GM12878 (cell line): ENCODE data around the gene COX6B1. TPM values are rescaled to one million over a fixed set of nuclear protein-coding genes. Genes with fewer than 3 reads are reported as not detected.

Experiments used
- ATAC-seq: fragments of 200-7000 bp; cut with Tn5 transposase; 3 replicates; pipeline ENCODE4 v1.9.1; 2020; ENCODE audit warnings: mild to moderate bottlenecking, moderate library complexity
- BruUV-seq: library from RNA; stranded (reverse); fragments of 400-500 nt; replicated peaks from 2 replicates; lab custom pipeline; 2021; lab: Mats Ljungman, UMichigan
- CTCF ChIA-PET: fragments of 300-600 bp; sonication (Branson Sonifier 250); formaldehyde crosslinking; extraction: SDS; loops from one replicate; lab custom pipeline; 2021; ENCODE audit warnings: inconsistent platforms; lab: Yijun Ruan, JAX
- POLR2A ChIA-PET: fragments of 350-600 bp; formaldehyde crosslinking; extraction: SDS; loops from one replicate; lab custom pipeline; 2021; ENCODE audit warnings: inconsistent platforms; lab: Charles Lee
- RAD21 ChIA-PET: fragments of 300-600 bp; sonication (Branson Sonifier 250); formaldehyde crosslinking; loops from one replicate; lab custom pipeline; 2023; ENCODE audit warnings: antibody characterized with exemption; ENCODE audit not compliant: unreplicated experiment; lab: Charles Lee
- SMC1A ChIA-PET: fragments of 300-600 bp; sonication (Branson Sonifier 250); formaldehyde crosslinking; loops from one replicate; lab custom pipeline; 2023; ENCODE audit not compliant: unreplicated experiment, uncharacterized antibody; lab: Charles Lee
- DNase-seq: peaks from one replicate; pipeline ENCODE4 v3.0.0-alpha.2; 2011; ENCODE audit warnings: low read depth, low spot score
- FAIRE-seq: peaks from 3 replicates; lab custom pipeline; 2011; peaks lifted over from hg19 to GRCh38; lab: Jason Lieb, UNC
- H2AFZ ChIP-seq: 2 replicates; pipeline ENCODE4 v1.6.0; 2011; ENCODE audit warnings: low read depth, low read length, control low read depth; ENCODE audit not compliant: control insufficient read depth
- H3K27ac ChIP-seq: 2 replicates; pipeline ENCODE4 v1.5.1; 2011; ENCODE audit warnings: control low read depth; ENCODE audit not compliant: control insufficient read depth, insufficient read depth
- H3K27me3 ChIP-seq, 2 experiments: replicated peaks in 1 of 2; 2 replicates each; pipeline versions ENCODE4 v1.6.0 to v1.6.1; 2011; ENCODE audit warnings: low read length in 1 of 2; ENCODE audit not compliant: control insufficient read depth in 2 of 2, insufficient read depth in 2 of 2
- H3K36me3 ChIP-seq, 2 experiments: 2 replicates each; pipeline ENCODE4 v1.5.1; 2011; ENCODE audit warnings: low read length in 1 of 2; ENCODE audit not compliant: control insufficient read depth in 2 of 2, insufficient read depth in 2 of 2
- H3K4me1 ChIP-seq: 2 replicates; pipeline ENCODE4 v1.6.1; 2011; ENCODE audit warnings: mild to moderate bottlenecking, low read length, moderate library complexity, mixed read lengths; ENCODE audit not compliant: control insufficient read depth, insufficient read depth
- H3K4me2 ChIP-seq: 2 replicates; pipeline ENCODE4 v1.6.0; 2011; ENCODE audit warnings: control low read depth; ENCODE audit not compliant: control insufficient read depth, insufficient read depth
- H3K4me3 ChIP-seq: fragments of 200-600 bp; sonication (generic); 2 replicates; pipeline ENCODE4 v1.5.1; 2016
- H3K79me2 ChIP-seq: 2 replicates; pipeline ENCODE4 v1.6.0; 2011; ENCODE audit warnings: low read length; ENCODE audit not compliant: control insufficient read depth, insufficient read depth
- H3K9ac ChIP-seq: 2 replicates; pipeline ENCODE4 v1.8.0; 2011; ENCODE audit warnings: low read length, control low read depth, mixed read lengths; ENCODE audit not compliant: control insufficient read depth, insufficient read depth
- H3K9me3 ChIP-seq: replicated peaks from 3 replicates; pipeline ENCODE4 v1.5.1; 2011; ENCODE audit warnings: mild to moderate bottlenecking, low read length; ENCODE audit not compliant: control insufficient read depth, insufficient read depth
- H4K20me1 ChIP-seq: 2 replicates; pipeline ENCODE4 v1.6.0; 2011; ENCODE audit not compliant: control insufficient read depth, insufficient read depth
- BMI1 ChIP-seq: fragments of 450-650 bp; IDR thresholded peaks from 2 replicates; pipeline ENCODE4 v1.6.1; 2016; ENCODE audit warnings: mild to moderate bottlenecking, moderate library complexity, borderline replicate concordance
- BRCA1 ChIP-seq: IDR thresholded peaks from 2 replicates; pipeline ENCODE4 v1.6.1; 2011; ENCODE audit warnings: low read depth, low read length, improper control_type of control experiment
- IKZF2 ChIP-seq, 2 experiments: fragments of 450-650 bp; IDR thresholded peaks; 2 replicates each; pipeline ENCODE4 v1.6.1; 2017; ENCODE audit warnings: mild to moderate bottlenecking in 2 of 2, moderate library complexity in 2 of 2
- MTA3 ChIP-seq: IDR thresholded peaks from 2 replicates; pipeline ENCODE4 v1.6.1; 2012; ENCODE audit warnings: low read length, inconsistent platforms, borderline replicate concordance
- SIN3A ChIP-seq: IDR thresholded peaks from 2 replicates; pipeline ENCODE4 v1.6.1; 2012; ENCODE audit warnings: low read depth, low read length, improper control_type of control experiment
- SUZ12 ChIP-seq: fragments of 200-600 bp; sonication (generic); IDR thresholded peaks from one replicate; pipeline ENCODE4 v1.6.1; 2018; ENCODE audit warnings: antibody characterized with exemption, mild to moderate bottlenecking; ENCODE audit not compliant: unreplicated experiment
- TARDBP ChIP-seq: IDR thresholded peaks from 2 replicates; pipeline ENCODE4 v1.6.1; 2016; ENCODE audit warnings: borderline replicate concordance
- WGBS: methylation state at CpG from one replicate; pipeline ENCODE4 v1.1.6; 2016; ENCODE audit warnings: low lambda C conversion rate; ENCODE audit not compliant: insufficient replicate concordance, insufficient coverage; ENCODE audit errors: missing lambda C conversion rate; 5-methylcytosine and 5-hydroxymethylcytosine counted together
- in situ Hi-C: fragments of 300-500 bp; cut with MboI; formaldehyde crosslinking; loops from 9 replicates; pipeline ENCODE4 v1.14.3; 2018; ENCODE audit warnings: mixed read lengths
- intact Hi-C: fragments of 100-400 bp; cut with micrococcal nuclease; formaldehyde crosslinking; loops from one replicate; pipeline ENCODE4 v1.14.2; 2022; ENCODE audit not compliant: unreplicated experiment
- polyA plus RNA-seq, 11 experiments: library from polyadenylated mRNA; depleted of rRNA in 4 of 11; unstranded in 6 of 11; stranded (reverse) in 5 of 11; fragments of >200 nt; fragmentation: Nextera tagmentation in 4 of 11; fragmentation: Illumina TruSeq in 1 of 11; extraction: Ambion mirVana in 4 of 11; extraction: Trizol in 1 of 11; gene quantifications; 1 replicate in 1 of 11; 2 replicates in 10 of 11; pipeline versions ENCODE4 v1.2.1 to v1.2.3, GENCODE V29; 2011 to 2016; ENCODE audit warnings: inconsistent platforms in 2 of 11, missing spikeins in 2 of 11, low read depth in 1 of 11
- total RNA-seq, 4 experiments: library from RNA; depleted of rRNA in 3 of 4; stranded (reverse); fragments of >200 nt in 3 of 4; fragmentation: Illumina TruSeq in 1 of 4; extraction: Trizol in 1 of 4; gene quantifications; 2 replicates each; pipeline versions ENCODE4 v1.2.1 to v1.2.3, GENCODE V29; 2013 to 2021
- TF ChIP-seq, protein P1 (sequence below): fragments of 450-650 bp; formaldehyde crosslinking; IDR thresholded peaks from 2 replicates; pipeline ENCODE4 v1.4.0; 2022; ENCODE audit warnings: mild to moderate bottlenecking, moderate library complexity
- TF ChIP-seq, protein P2 (sequence below): IDR thresholded peaks from 2 replicates; pipeline ENCODE4 v1.6.1; 2011; ENCODE audit warnings: mild to moderate bottlenecking, low read depth, low read length, moderate library complexity; ENCODE audit not compliant: insufficient replicate concordance
- TF ChIP-seq, protein P3 (sequence below): fragments of 450-650 bp; IDR thresholded peaks from 2 replicates; pipeline ENCODE4 v1.6.1; 2017; ENCODE audit warnings: low read depth, mild to moderate bottlenecking, moderate library complexity

The COX6B1 gene
- total and polyA plus RNA-seq, 10 of the 15 experiments (the other 5 are each of a cell fraction or from before 2014, with no cell fraction given): 500 to 1,700 (median 862) TPM

DNA sequence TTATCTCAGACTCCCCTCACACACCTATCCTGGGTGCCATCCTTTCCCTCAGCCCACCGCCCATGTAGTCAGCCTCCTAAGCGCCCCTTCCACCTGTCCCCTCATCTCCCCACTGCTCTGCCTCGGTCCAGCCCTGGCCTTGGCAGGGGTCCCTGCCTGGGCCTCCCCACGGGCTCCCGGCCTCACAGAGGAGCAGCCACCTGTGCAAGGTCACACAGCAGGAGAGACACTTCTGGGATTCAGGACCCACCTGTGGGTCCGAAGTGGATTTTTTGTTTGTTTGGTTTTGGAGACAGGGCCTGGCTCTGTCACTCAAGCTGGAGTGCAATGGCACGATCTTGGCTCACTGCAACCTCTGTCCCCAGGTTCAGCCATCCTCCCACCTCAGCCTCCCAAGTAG, 17.5 kb downstream of the COX6B1 start:
- RAD21 ChIA-PET: no interaction called here
- Histone ChIP-seq H3K9ac (no peak overlapping the region), H3K27me3 (no peaks in the 10 kb centered on the region), H4K20me1 (no peaks in the 10 kb centered on the region), H3K9me3 (no peaks in the 10 kb centered on the region), H3K27ac (no peak overlapping the region), H3K4me2 (no peak overlapping the region), H3K79me2 (no peaks in the 10 kb centered on the region), H2AFZ (no peak overlapping the region), H3K36me3 (peaks cover 0 to 4% of the 10 kb centered on the region in 2 experiments; a peak in 2 of 4 replicates), H3K4me1 (no peaks in the 10 kb centered on the region), H3K4me3 (no peak overlapping the region)
- DNase-seq: no peak
- SMC1A ChIA-PET: no interaction called here
- 96% methylated on average over 7 of the region's 7 CpGs for WGBS
- no TSS peak for BruUV-seq
- in situ Hi-C loops (no loop called here), intact Hi-C loops (no loop called here)
- CTCF ChIA-PET: no interaction called here
- FAIRE-seq: no peak
- POLR2A ChIA-PET: no interaction called here
- no peak for TF ChIP-seq SIN3A
- no peak for TF ChIP-seq MTA3
- no peak for TF ChIP-seq IKZF2 (IDR thresholded peaks at IDR 0.05)
- TF ChIP-seq SUZ12: no peak
- TF ChIP-seq BMI1: no peak
- TF ChIP-seq, protein P1, sequence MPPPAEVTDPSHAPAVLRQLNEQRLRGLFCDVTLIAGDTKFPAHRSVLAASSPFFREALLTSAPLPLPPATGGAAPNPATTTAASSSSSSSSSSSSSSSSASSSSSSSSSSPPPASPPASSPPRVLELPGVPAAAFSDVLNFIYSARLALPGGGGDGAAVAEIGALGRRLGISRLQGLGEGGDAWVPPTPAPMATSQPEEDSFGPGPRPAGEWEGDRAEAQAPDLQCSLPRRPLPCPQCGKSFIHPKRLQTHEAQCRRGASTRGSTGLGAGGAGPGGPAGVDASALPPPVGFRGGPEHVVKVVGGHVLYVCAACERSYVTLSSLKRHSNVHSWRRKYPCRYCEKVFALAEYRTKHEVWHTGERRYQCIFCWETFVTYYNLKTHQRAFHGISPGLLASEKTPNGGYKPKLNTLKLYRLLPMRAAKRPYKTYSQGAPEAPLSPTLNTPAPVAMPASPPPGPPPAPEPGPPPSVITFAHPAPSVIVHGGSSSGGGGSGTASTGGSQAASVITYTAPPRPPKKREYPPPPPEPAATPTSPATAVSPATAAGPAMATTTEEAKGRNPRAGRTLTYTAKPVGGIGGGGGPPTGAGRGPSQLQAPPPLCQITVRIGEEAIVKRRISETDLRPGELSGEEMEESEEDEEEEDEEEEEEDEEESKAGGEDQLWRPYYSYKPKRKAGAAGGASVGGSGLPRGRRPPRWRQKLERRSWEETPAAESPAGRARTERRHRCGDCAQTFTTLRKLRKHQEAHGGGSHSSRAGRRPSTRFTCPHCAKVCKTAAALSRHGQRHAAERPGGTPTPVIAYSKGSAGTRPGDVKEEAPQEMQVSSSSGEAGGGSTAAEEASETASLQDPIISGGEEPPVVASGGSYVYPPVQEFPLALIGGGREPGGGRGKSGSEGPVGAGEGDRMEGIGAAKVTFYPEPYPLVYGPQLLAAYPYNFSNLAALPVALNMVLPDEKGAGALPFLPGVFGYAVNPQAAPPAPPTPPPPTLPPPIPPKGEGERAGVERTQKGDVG (CRISPR knock-in tag): no peak
- no peak for TF ChIP-seq BRCA1
- TF ChIP-seq, protein P2, sequence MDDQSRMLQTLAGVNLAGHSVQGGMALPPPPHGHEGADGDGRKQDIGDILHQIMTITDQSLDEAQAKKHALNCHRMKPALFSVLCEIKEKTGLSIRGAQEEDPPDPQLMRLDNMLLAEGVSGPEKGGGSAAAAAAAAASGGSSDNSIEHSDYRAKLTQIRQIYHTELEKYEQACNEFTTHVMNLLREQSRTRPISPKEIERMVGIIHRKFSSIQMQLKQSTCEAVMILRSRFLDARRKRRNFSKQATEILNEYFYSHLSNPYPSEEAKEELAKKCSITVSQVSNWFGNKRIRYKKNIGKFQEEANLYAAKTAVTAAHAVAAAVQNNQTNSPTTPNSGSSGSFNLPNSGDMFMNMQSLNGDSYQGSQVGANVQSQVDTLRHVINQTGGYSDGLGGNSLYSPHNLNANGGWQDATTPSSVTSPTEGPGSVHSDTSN: no peak
- TF ChIP-seq TARDBP: no peak
- TF ChIP-seq, protein P3, sequence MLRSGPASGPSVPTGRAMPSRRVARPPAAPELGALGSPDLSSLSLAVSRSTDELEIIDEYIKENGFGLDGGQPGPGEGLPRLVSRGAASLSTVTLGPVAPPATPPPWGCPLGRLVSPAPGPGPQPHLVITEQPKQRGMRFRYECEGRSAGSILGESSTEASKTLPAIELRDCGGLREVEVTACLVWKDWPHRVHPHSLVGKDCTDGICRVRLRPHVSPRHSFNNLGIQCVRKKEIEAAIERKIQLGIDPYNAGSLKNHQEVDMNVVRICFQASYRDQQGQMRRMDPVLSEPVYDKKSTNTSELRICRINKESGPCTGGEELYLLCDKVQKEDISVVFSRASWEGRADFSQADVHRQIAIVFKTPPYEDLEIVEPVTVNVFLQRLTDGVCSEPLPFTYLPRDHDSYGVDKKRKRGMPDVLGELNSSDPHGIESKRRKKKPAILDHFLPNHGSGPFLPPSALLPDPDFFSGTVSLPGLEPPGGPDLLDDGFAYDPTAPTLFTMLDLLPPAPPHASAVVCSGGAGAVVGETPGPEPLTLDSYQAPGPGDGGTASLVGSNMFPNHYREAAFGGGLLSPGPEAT: no peak
- no peak for ATAC-seq
